Measurements from ENCODE around the gene ITGBL1.

ITGBL1 gene

GRCh38 chr13:101647760-101648159 is 195.3 kb downstream of the ITGBL1 start:
- Histone ChIP-seq H3K9ac (ENCODE audit: low read depth, low read length) (no peak overlapping the region), H3K4me3 (ENCODE audit: low read length) (no peak overlapping the region), H3K36me3 (ENCODE audit: insufficient read depth, low read depth, low read length) (no peaks in the 10 kb centered on the region), H3K4me1 (ENCODE audit: insufficient read depth, low read length) (no peaks in the 10 kb centered on the region), H3K27ac (ENCODE audit: low read length) (no peak overlapping the region), H3K27me3 (ENCODE audit: insufficient read depth, low read length) (no peaks in the 10 kb centered on the region), H3K9me3 (ENCODE audit: insufficient read depth, low read depth, low read length) (no peaks in the 10 kb centered on the region)

- no peaks in the 10 kb centered on the region for H3K4me1 ChIP-seq (ENCODE audit: insufficient read depth, low read length)
- no peaks in the 10 kb centered on the region for H3K36me3 ChIP-seq (ENCODE audit: insufficient read depth, low read depth, low read length)
- no peak overlapping the region for H3K27ac ChIP-seq (ENCODE audit: low read length)
- no peak overlapping the region for H3K9ac ChIP-seq (ENCODE audit: low read depth, low read length)
- no peaks in the 10 kb centered on the region for H3K27me3 ChIP-seq (ENCODE audit: insufficient read depth, low read length)
- no peaks in the 10 kb centered on the region for H3K9me3 ChIP-seq (ENCODE audit: insufficient read depth, low read depth, low read length)
- H3K4me3 ChIP-seq (ENCODE audit: low read length), result no peak overlapping the region
Observed at GRCh38 chr13:101648766-101649487, 196.5 kb downstream of the ITGBL1 start.

GRCh38 chr13:101649488-101650126 is 197.1 kb downstream of the ITGBL1 start:
- Histone ChIP-seq H3K27me3 (ENCODE audit: insufficient read depth, low read length) (no peaks in the 10 kb centered on the region), H3K9ac (ENCODE audit: low read depth, low read length) (no peak overlapping the region), H3K27ac (ENCODE audit: low read length) (no peak overlapping the region), H3K36me3 (ENCODE audit: insufficient read depth, low read depth, low read length) (no peaks in the 10 kb centered on the region), H3K4me3 (ENCODE audit: low read length) (no peak overlapping the region), H3K4me1 (ENCODE audit: insufficient read depth, low read length) (no peaks in the 10 kb centered on the region), H3K9me3 (ENCODE audit: insufficient read depth, low read depth, low read length) (no peaks in the 10 kb centered on the region)

- no peaks in the 10 kb centered on the region for H3K27me3 ChIP-seq (ENCODE audit: insufficient read depth, low read length)
- H3K36me3 ChIP-seq (ENCODE audit: insufficient read depth, low read depth, low read length), result no peaks in the 10 kb centered on the region
- no peak overlapping the region for H3K4me3 ChIP-seq (ENCODE audit: low read length)
- H3K9ac ChIP-seq (ENCODE audit: low read depth, low read length), result no peak overlapping the region
- no peak overlapping the region for H3K27ac ChIP-seq (ENCODE audit: low read length)
- no peaks in the 10 kb centered on the region for H3K4me1 ChIP-seq (ENCODE audit: insufficient read depth, low read length)
- no peaks in the 10 kb centered on the region for H3K9me3 ChIP-seq (ENCODE audit: insufficient read depth, low read depth, low read length)
Observed at GRCh38 chr13:101654883-101655282, 202.4 kb downstream of the ITGBL1 start.

GRCh38 chr13:101655435-101655834 is 203.0 kb downstream of the ITGBL1 start:
- H3K36me3 ChIP-seq (ENCODE audit: insufficient read depth, low read depth, low read length), result no peaks in the 10 kb centered on the region
- no peaks in the 10 kb centered on the region for H3K4me1 ChIP-seq (ENCODE audit: insufficient read depth, low read length)
- no peak overlapping the region for H3K9ac ChIP-seq (ENCODE audit: low read depth, low read length)
- H3K9me3 ChIP-seq (ENCODE audit: insufficient read depth, low read depth, low read length), result no peaks in the 10 kb centered on the region
- H3K27me3 ChIP-seq (ENCODE audit: insufficient read depth, low read length), result no peaks in the 10 kb centered on the region
- no peak overlapping the region for H3K4me3 ChIP-seq (ENCODE audit: low read length)
- H3K27ac ChIP-seq (ENCODE audit: low read length), result no peak overlapping the region

- Histone ChIP-seq H3K4me1 (ENCODE audit: insufficient read depth, low read length) (no peaks in the 10 kb centered on the region), H3K27ac (ENCODE audit: low read length) (no peak overlapping the region), H3K9ac (ENCODE audit: low read depth, low read length) (no peak overlapping the region), H3K9me3 (ENCODE audit: insufficient read depth, low read depth, low read length) (no peaks in the 10 kb centered on the region), H3K4me3 (ENCODE audit: low read length) (no peak overlapping the region), H3K27me3 (ENCODE audit: insufficient read depth, low read length) (no peaks in the 10 kb centered on the region), H3K36me3 (ENCODE audit: insufficient read depth, low read depth, low read length) (no peaks in the 10 kb centered on the region)
Observed at GRCh38 chr13:101660711-101661110, 208.2 kb downstream of the ITGBL1 start.

- no peak overlapping the region for H3K27ac ChIP-seq (ENCODE audit: low read length)
Observed at GRCh38 chr13:101661839-101662238, 209.4 kb downstream of the ITGBL1 start.

GRCh38 chr13:101673360-101674105 is 221.1 kb downstream of the ITGBL1 start:
- Histone ChIP-seq H3K4me3 (ENCODE audit: low read length) (no peak overlapping the region), H3K27me3 (ENCODE audit: insufficient read depth, low read length) (no peaks in the 10 kb centered on the region), H3K9me3 (ENCODE audit: insufficient read depth, low read depth, low read length) (no peaks in the 10 kb centered on the region), H3K9ac (ENCODE audit: low read depth, low read length) (no peak overlapping the region), H3K27ac (ENCODE audit: low read length) (no peak overlapping the region), H3K36me3 (ENCODE audit: insufficient read depth, low read depth, low read length) (no peaks in the 10 kb centered on the region), H3K4me1 (ENCODE audit: insufficient read depth, low read length) (no peaks in the 10 kb centered on the region)

More at GRCh38 chr13:101661839-101662238, 209.4 kb downstream of the ITGBL1 start:
- Histone ChIP-seq H3K9ac (ENCODE audit: low read depth, low read length) (no peak overlapping the region), H3K36me3 (ENCODE audit: insufficient read depth, low read depth, low read length) (no peaks in the 10 kb centered on the region), H3K9me3 (ENCODE audit: insufficient read depth, low read depth, low read length) (no peaks in the 10 kb centered on the region), H3K4me1 (ENCODE audit: insufficient read depth, low read length) (no peaks in the 10 kb centered on the region), H3K4me3 (ENCODE audit: low read length) (no peak overlapping the region), H3K27me3 (ENCODE audit: insufficient read depth, low read length) (no peaks in the 10 kb centered on the region)

- H3K9ac ChIP-seq (ENCODE audit: low read depth, low read length), result no peak overlapping the region
- no peaks in the 10 kb centered on the region for H3K27me3 ChIP-seq (ENCODE audit: insufficient read depth, low read length)
- no peaks in the 10 kb centered on the region for H3K4me1 ChIP-seq (ENCODE audit: insufficient read depth, low read length)
- no peak overlapping the region for H3K27ac ChIP-seq (ENCODE audit: low read length)
- no peak overlapping the region for H3K4me3 ChIP-seq (ENCODE audit: low read length)
- no peaks in the 10 kb centered on the region for H3K9me3 ChIP-seq (ENCODE audit: insufficient read depth, low read depth, low read length)
- H3K36me3 ChIP-seq (ENCODE audit: insufficient read depth, low read depth, low read length), result no peaks in the 10 kb centered on the region
Observed at GRCh38 chr13:101681834-101682233, 229.4 kb downstream of the ITGBL1 start.

- Histone ChIP-seq H3K9ac (ENCODE audit: low read depth, low read length) (no peak overlapping the region), H3K4me3 (ENCODE audit: low read length) (no peak overlapping the region), H3K4me1 (ENCODE audit: insufficient read depth, low read length) (no peaks in the 10 kb centered on the region), H3K36me3 (ENCODE audit: insufficient read depth, low read depth, low read length) (no peaks in the 10 kb centered on the region), H3K27me3 (ENCODE audit: insufficient read depth, low read length) (no peaks in the 10 kb centered on the region), H3K27ac (ENCODE audit: low read length) (no peak overlapping the region), H3K9me3 (ENCODE audit: insufficient read depth, low read depth, low read length) (no peaks in the 10 kb centered on the region)
Observed at GRCh38 chr13:101686003-101686402, 233.5 kb downstream of the ITGBL1 start.

GRCh38 chr13:101690871-101691270 is 238.4 kb downstream of the ITGBL1 start:
- no peaks in the 10 kb centered on the region for H3K9me3 ChIP-seq (ENCODE audit: insufficient read depth, low read depth, low read length)
- no peaks in the 10 kb centered on the region for H3K4me1 ChIP-seq (ENCODE audit: insufficient read depth, low read length)
- no peaks in the 10 kb centered on the region for H3K36me3 ChIP-seq (ENCODE audit: insufficient read depth, low read depth, low read length)
- no peak overlapping the region for H3K4me3 ChIP-seq (ENCODE audit: low read length)
- H3K9ac ChIP-seq (ENCODE audit: low read depth, low read length), result no peak overlapping the region
- no peaks in the 10 kb centered on the region for H3K27me3 ChIP-seq (ENCODE audit: insufficient read depth, low read length)
- no peak overlapping the region for H3K27ac ChIP-seq (ENCODE audit: low read length)

Measured in iPS-20b (cell line).